GM12878 (cell line): ENCODE data around the gene ADD2.

Experiments
- RCOR1 ChIP-seq: conservative IDR thresholded peaks from 2 replicates; pipeline ENCODE4 v1.6.1; 2012; ENCODE audit warnings: low read depth, low read length, improper control_type of control experiment
- STAT1 ChIP-seq: fragments of 450-650 bp; conservative IDR thresholded peaks from 2 replicates; pipeline ENCODE4 v1.6.1; 2014; ENCODE audit warnings: antibody characterized with exemption, mild to moderate bottlenecking
- TCF3 ChIP-seq: IDR thresholded peaks from 2 replicates; pipeline ENCODE4 v1.6.1; 2012; ENCODE audit warnings: low read depth, mild to moderate bottlenecking, low read length, borderline replicate concordance; ENCODE audit not compliant: insufficient read depth
- ZBTB40 ChIP-seq: fragments of 450-650 bp; IDR thresholded peaks from 2 replicates; pipeline ENCODE4 v1.6.1; 2016; ENCODE audit warnings: mild to moderate bottlenecking, moderate library complexity, borderline replicate concordance

DNA sequence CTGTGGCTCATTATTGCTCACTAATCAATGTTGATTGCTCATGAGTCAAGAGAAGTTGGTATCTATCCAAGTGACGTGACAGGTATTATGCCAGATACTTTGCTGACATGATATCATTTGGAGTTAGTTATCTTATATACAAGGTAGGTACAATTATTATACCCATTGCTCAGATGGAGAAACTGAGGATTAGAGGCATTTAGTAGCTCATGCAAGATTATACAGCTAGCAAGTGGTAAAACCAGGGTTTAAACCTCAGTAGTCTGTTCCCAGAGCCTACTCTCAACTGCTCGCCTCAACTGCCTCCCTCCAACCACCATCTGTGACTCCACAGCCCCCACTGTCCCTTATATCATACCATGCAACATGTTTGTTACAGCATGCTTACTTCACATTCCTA lies 16.3 kb upstream of the ADD2 start:
- TF ChIP-seq ZBTB40 (no peak), STAT1 (no peak), RCOR1 (no peak), TCF3 (no peak)
